ENCODE measurements around the gene TUBGCP3.

GRCh38 chr13:112576768-112577167 is 11.2 kb downstream of the TUBGCP3 start:
- TF ChIP-seq TAF1 (IDR thresholded peaks at IDR 0.05; ENCODE audit: low read depth) (no peak), CTCF (IDR thresholded peaks at IDR 0.05; ENCODE audit: poor library complexity, severe bottlenecking) (no peak), REST (IDR thresholded peaks at IDR 0.05; ENCODE audit: borderline replicate concordance) (no peak)
